Measurements from ENCODE around the gene AKR1D1.

- TF ChIP-seq EZH2 (IDR thresholded peaks at IDR 0.05; ENCODE audit: borderline replicate concordance, low read length) = no peak
- TF ChIP-seq CTCF (IDR thresholded peaks at IDR 0.05; ENCODE audit: low read length) = no peak
These were observed 20.0 kb downstream of the AKR1D1 start for GRCh38 chr7:138095972-138096935.

Data from OCI-LY1 (cell line).